HG02885 (cell line): ENCODE data around the gene MICALL2.

Experiments
- ATAC-seq: cut with Tn5 transposase; IDR thresholded peaks from one replicate; pipeline ENCODE4 v1.9.1; 2021; ENCODE audit warnings: mild to moderate bottlenecking; ENCODE audit not compliant: unreplicated experiment, poor library complexity

Gene MICALL2

GRCh38 chr7:1437155-1437880, 22.0 kb downstream of the MICALL2 start:
- ATAC-seq, result no peak

- ATAC-seq, result no peak
These were observed 22.7 kb downstream of the MICALL2 start for GRCh38 chr7:1436608-1437007.

GRCh38 chr7:1434891-1435670, 24.2 kb downstream of the MICALL2 start:
- ATAC-seq, result no peak

- ATAC-seq, result no peak
These were observed 25.0 kb downstream of the MICALL2 start for GRCh38 chr7:1434165-1434718.

- ATAC-seq, result no peak
These were observed 25.9 kb downstream of the MICALL2 start for GRCh38 chr7:1433128-1433920.

- peak; percentile 64 for ATAC-seq
These were observed 26.7 kb downstream of the MICALL2 start for GRCh38 chr7:1432411-1433082.

- ATAC-seq, result no peak
These were observed 27.5 kb downstream of the MICALL2 start for GRCh38 chr7:1431634-1432380.

GRCh38 chr7:1431226-1431625, 28.0 kb downstream of the MICALL2 start:
- no peak for ATAC-seq

GRCh38 chr7:1430056-1430845, 29.0 kb downstream of the MICALL2 start:
- ATAC-seq, result no peak

- no peak for ATAC-seq
These were observed 30.2 kb downstream of the MICALL2 start for GRCh38 chr7:1428941-1429501.

GRCh38 chr7:1427064-1427657, 32.1 kb downstream of the MICALL2 start:
- no peak for ATAC-seq

- no peak for ATAC-seq
These were observed 32.8 kb downstream of the MICALL2 start for GRCh38 chr7:1426474-1426873.

GRCh38 chr7:1425292-1426136, 33.8 kb downstream of the MICALL2 start:
- ATAC-seq, result no peak

- no peak for ATAC-seq
These were observed 35.2 kb downstream of the MICALL2 start for GRCh38 chr7:1424041-1424440.

GRCh38 chr7:1423264-1423811, 35.9 kb downstream of the MICALL2 start:
- ATAC-seq, result no peak

GRCh38 chr7:1422512-1423263, 36.6 kb downstream of the MICALL2 start:
- no peak for ATAC-seq
